HEK293T (cell line): ENCODE results near the gene RAB22A.

Experiments
- CTCF ChIA-PET: fragments of 350-600 bp; formaldehyde crosslinking; extraction: SDS; loops from one replicate; lab custom pipeline; 2021; ENCODE audit warnings: antibody characterized with exemption, inconsistent platforms; lab: Yijun Ruan, JAX
- POLR2A ChIA-PET: fragments of 350-600 bp; formaldehyde crosslinking; extraction: SDS; loops from one replicate; lab custom pipeline; 2020; ENCODE audit warnings: antibody characterized with exemption, inconsistent platforms; lab: Yijun Ruan, JAX
- DNase-seq: peaks from one replicate; pipeline ENCODE4 v3.0.0; 2012; ENCODE audit warnings: mixed read lengths; ENCODE audit errors: extremely low spot score
- ARNT ChIP-seq: fragments of 450-650 bp; IDR thresholded peaks from 2 replicates; pipeline ENCODE4 v1.6.1; 2017; ENCODE audit warnings: mild to moderate bottlenecking
- BHLHE40 ChIP-seq: fragments of 450-650 bp; IDR thresholded peaks from 2 replicates; pipeline ENCODE4 v1.6.1; 2016; ENCODE audit warnings: mild to moderate bottlenecking, moderate library complexity, borderline replicate concordance
- CTBP1 ChIP-seq: fragments of 450-650 bp; IDR thresholded peaks from 2 replicates; pipeline ENCODE4 v1.6.1; 2016; ENCODE audit warnings: borderline replicate concordance
- ELF4 ChIP-seq: fragments of 450-650 bp; IDR thresholded peaks from 2 replicates; pipeline ENCODE4 v1.6.1; 2017; ENCODE audit warnings: antibody characterized with exemption
- FOXA1 ChIP-seq: fragments of 450-650 bp; IDR thresholded peaks from 2 replicates; pipeline ENCODE4 v1.6.1; 2016; ENCODE audit warnings: mild to moderate bottlenecking
- FOXK2 ChIP-seq: fragments of 450-650 bp; IDR thresholded peaks from 2 replicates; pipeline ENCODE4 v1.6.1; 2016; ENCODE audit warnings: mild to moderate bottlenecking
- FOXM1 ChIP-seq: fragments of 450-650 bp; IDR thresholded peaks from 2 replicates; pipeline ENCODE4 v1.6.1; 2017; ENCODE audit warnings: mild to moderate bottlenecking, borderline replicate concordance
- HDGF ChIP-seq: fragments of 450-650 bp; IDR thresholded peaks from 2 replicates; pipeline ENCODE4 v1.6.1; 2017; ENCODE audit warnings: antibody characterized with exemption, borderline replicate concordance
- L3MBTL2 ChIP-seq: fragments of 450-650 bp; conservative IDR thresholded peaks from 2 replicates; pipeline ENCODE4 v1.6.1; 2016; ENCODE audit warnings: mild to moderate bottlenecking
- LEF1 ChIP-seq: fragments of 450-650 bp; IDR thresholded peaks from 2 replicates; pipeline ENCODE4 v1.6.1; 2017; ENCODE audit warnings: mild to moderate bottlenecking, borderline replicate concordance
- NFRKB ChIP-seq: fragments of 450-650 bp; IDR thresholded peaks from 2 replicates; pipeline ENCODE4 v1.6.1; 2016; ENCODE audit warnings: mild to moderate bottlenecking, moderate library complexity
- SP1 ChIP-seq: fragments of 450-650 bp; IDR thresholded peaks from 2 replicates; pipeline ENCODE4 v1.6.1; 2017
- SUZ12 ChIP-seq: fragments of 450-650 bp; IDR thresholded peaks from 2 replicates; pipeline ENCODE4 v1.6.1; 2016; ENCODE audit warnings: mild to moderate bottlenecking
- TARDBP ChIP-seq: fragments of 450-650 bp; IDR thresholded peaks from 2 replicates; pipeline ENCODE4 v1.6.1; 2016
- ZNF384 ChIP-seq: fragments of 450-650 bp; IDR thresholded peaks from 2 replicates; pipeline ENCODE4 v1.6.1; 2016
- TF ChIP-seq, protein P1 (sequence below): fragments of 450-650 bp; IDR thresholded peaks from 2 replicates; pipeline ENCODE4 v1.6.1; 2016

RAB22A gene

DNA sequence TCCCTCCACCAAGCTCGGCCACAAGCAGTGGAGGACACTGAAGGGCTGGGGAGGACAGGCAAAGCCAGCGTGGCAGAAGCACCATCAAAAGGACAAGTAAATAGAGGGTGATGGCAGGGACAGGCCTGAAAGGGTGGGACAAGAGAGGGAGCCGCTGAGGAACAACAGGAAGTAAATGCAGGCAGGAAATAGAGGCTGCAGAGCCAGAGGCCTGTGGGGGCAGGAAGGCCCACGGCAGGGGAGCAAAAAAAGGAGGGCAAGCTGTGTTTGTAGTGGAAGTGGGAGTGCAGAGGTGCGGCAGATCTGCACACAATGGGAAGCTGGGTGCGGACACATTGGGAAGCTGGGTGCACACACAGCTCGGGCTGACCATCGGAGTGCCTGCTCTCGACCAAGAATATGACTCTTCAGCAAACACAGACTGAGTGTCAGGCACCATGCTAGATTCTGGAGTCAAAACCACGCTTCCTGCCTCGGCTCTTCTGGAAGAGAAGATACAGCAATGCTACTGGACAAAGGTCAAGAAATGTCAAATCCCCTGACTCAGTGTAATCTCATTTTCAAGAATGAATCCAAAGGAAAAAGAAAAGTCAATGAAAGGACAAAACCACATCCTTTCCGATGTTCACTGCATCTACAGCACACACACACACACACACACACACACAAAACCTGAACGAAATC lies 40.4 kb upstream of the RAB22A start:
- ChIA-PET CTCF (no interaction called here), POLR2A (interaction anchor here (0.9 kb wide), 1 partner anchor 9 kb away, joined by 3 read pairs; no protein-coding TSS in a partner anchor)
- no peak for DNase-seq
- TF ChIP-seq TARDBP, result no peak
- TF ChIP-seq LEF1, result no peak
- TF ChIP-seq HDGF, result no peak
- no peak for TF ChIP-seq FOXM1

DNA sequence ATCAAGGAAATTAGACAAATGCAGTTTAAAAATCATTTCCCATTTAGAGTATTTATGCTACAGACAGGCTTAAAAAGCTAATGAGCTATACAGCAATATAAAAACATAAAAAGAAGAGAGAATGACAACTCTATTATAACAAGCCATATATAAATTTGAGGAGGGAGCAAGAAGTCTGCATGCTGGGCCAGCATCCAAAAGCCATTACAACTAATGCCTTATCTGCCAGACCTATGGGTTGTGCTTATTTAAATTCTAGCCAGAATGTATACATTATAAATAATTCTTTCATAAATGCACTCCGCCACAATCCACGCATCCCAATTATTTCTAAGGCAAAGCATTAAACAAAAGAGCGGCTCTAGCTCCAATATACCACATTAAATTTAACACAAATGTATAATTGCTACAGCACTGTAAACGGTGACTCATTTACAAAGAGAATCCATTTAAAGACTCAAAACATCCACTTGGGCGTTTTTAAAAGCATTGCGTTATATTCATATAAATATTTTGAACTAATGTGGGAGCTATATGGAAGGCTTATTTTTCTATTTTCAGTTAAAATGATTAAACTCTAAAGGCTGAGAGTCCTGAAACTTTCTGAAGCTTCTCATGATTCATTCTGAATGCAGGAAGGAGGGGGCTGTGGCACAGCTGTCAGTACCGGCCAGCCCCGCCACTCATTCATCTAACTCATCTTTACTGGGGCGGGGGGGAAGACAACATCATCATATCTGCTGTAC lies 37.7 kb upstream of the RAB22A start:
- no peak for DNase-seq
- POLR2A ChIA-PET, result no interaction called here
- CTCF ChIA-PET, result interaction anchor here (0.6 to 0.8 kb wide), 2 partner anchors 11 to 47 kb away, joined by 3 read pairs; no protein-coding TSS in a partner anchor
- no peak for TF ChIP-seq SUZ12
- TF ChIP-seq NFRKB, result no peak
- no peak for TF ChIP-seq ZNF384
- no peak for TF ChIP-seq LEF1
- TF ChIP-seq SP1, result no peak
- no peak for TF ChIP-seq HDGF
- TF ChIP-seq TARDBP, result no peak
- no peak for TF ChIP-seq BHLHE40
- no peak for TF ChIP-seq L3MBTL2
- TF ChIP-seq ARNT, result no peak
- no peak for TF ChIP-seq CTBP1

DNA sequence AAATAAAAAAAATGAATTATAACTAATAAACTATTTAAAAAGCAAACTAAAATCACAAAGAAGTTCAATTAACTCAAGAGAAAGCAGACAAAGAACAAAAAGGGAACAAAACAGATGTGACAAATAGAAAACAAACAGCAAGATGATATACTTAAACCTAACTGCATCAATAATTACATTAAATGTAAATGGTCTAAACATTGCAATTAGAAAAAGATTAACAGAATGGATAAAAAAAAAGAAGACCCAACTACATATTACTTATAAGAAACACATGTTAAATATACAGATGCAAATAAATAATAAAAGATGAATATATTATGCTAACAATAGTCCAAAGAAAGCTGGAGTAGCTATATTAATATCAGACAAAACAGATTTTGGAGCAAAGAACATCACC lies 35.1 kb upstream of the RAB22A start:
- ChIA-PET CTCF (no interaction called here), POLR2A (no interaction called here)
- DNase-seq, result no peak
- TF ChIP-seq NFRKB (no peak), TARDBP (no peak), SUZ12 (no peak), CTBP1 (no peak), BHLHE40 (no peak), ZNF384 (no peak), ELF4 (no peak), LEF1 (no peak), SP1 (no peak), FOXA1 (no peak), FOXM1 (no peak), L3MBTL2 (no peak), HDGF (no peak), FOXK2 (no peak)
- TF ChIP-seq, protein P1, sequence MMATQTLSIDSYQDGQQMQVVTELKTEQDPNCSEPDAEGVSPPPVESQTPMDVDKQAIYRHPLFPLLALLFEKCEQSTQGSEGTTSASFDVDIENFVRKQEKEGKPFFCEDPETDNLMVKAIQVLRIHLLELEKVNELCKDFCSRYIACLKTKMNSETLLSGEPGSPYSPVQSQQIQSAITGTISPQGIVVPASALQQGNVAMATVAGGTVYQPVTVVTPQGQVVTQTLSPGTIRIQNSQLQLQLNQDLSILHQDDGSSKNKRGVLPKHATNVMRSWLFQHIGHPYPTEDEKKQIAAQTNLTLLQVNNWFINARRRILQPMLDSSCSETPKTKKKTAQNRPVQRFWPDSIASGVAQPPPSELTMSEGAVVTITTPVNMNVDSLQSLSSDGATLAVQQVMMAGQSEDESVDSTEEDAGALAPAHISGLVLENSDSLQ, result no peak

DNA sequence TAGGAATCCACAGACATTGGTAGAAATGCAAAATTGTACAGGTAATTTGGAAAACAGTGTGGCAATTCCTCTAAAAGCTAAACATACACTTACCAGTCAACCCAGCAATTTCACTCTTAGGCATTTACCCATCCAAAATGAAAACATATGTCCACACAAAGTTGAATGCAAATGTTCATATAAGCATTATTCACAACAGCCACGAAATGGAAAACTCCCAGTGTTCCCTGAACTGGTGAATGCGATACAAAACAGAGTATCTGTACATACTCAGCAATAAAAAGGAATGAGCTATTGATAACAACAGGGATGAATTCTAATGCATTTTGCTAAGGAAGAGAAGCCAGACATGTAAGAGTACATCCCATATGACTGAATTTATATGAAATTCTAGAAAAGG lies 32.4 kb upstream of the RAB22A start:
- CTCF ChIA-PET, result no interaction called here
- no peak for DNase-seq
- TF ChIP-seq, protein P1, result no peak
- TF ChIP-seq FOXM1 (no peak), NFRKB (no peak), ELF4 (no peak), L3MBTL2 (no peak), SUZ12 (no peak), CTBP1 (no peak), SP1 (no peak), BHLHE40 (no peak), HDGF (no peak), FOXK2 (no peak), LEF1 (no peak), FOXA1 (no peak), ZNF384 (no peak), TARDBP (no peak)
- POLR2A ChIA-PET, result no interaction called here

DNA sequence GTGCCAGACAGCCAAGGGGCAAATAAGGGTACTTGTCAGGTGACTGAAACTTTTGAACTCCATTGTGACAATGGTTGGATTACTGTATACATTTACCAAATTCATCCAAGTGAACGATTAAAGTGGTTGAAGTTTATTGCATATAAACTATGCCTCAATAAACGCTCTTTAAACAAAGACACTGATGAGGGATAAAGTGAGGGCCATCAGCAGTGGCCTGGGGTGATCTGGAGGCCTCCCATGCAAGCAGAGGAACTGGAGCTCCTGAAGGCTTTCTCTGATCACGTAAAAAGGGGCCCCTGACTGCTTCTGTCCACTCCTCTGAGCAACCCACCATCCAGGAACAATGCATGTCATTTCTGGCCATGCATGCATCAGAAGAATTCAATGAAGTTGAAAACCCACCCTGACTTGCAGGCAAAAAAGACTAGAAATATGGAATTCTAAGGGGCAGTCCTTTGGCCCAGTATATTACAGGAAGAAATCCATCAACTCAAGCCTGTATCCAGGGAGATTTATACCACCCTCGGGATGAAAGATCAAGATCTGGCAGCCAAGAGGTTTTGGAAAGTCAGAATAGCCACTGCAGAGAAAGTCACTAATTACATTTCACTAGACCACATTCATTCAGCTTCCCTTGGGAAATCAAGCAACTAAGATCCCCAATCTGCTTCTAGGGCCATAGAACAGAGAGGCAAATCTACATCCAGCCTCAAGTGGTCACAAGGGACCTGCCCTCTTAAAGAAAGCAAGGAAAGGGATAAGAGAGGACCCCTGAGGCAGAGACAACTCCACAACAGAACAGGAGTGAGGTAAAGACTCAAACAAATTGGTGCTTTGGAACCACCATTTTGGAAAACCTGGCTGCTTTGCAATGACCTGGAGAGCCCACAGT lies 31.7 kb upstream of the RAB22A start:
- DNase-seq, result no peak
- ChIA-PET CTCF (no interaction called here), POLR2A (no interaction called here)
- no peak for TF ChIP-seq SP1
- TF ChIP-seq FOXK2, result no peak
- no peak for TF ChIP-seq CTBP1
- TF ChIP-seq BHLHE40, result no peak
- TF ChIP-seq, protein P1, result no peak
